NCI-H128 (cell line): ENCODE data around the gene CIT.

ENCODE experiments used
- DNase-seq: peaks from one replicate; lab custom pipeline; 2025; ENCODE audit not compliant: unreplicated experiment; lab: John Stamatoyannopoulos, UW

CIT gene

DNA sequence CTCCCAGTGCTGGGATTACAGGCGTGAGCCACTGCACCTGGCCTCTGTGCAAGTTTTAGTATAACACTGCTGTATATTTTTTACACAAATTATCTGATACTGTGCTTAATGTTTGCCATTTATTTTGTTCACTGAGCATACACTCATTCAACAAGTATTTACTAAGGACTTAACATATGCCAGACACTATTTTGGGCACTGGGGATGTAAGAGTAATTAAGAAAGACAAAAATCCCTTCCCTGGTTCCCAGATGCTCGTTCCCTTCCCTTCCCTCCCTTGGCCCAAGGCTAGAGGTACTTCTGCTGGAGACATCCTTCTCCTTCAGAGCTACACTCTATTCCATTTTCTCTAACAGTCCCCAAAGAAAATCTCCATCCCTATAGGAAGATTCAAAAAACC is 12.5 kb downstream of the CIT start:
- no peak for DNase-seq

DNA sequence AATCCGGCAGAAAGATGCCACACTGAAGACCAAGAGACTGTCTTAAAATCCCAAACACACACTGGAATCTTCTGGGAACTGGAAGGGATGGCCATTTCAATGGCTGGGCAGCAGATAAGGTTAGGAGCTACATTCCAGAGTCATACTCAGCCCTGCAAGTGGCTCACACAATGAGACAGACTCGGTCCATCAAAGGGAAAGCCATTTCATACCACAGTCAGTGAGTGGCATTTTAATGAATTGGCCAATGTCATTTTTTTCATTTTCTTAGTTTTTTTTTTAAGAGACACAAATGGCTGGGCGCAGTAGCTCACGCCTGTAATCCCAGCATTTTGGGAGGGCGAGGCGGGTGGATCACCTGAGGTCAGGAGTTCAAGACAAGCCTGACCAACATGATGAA is 17.9 kb downstream of the CIT start:
- DNase-seq = no peak

DNA sequence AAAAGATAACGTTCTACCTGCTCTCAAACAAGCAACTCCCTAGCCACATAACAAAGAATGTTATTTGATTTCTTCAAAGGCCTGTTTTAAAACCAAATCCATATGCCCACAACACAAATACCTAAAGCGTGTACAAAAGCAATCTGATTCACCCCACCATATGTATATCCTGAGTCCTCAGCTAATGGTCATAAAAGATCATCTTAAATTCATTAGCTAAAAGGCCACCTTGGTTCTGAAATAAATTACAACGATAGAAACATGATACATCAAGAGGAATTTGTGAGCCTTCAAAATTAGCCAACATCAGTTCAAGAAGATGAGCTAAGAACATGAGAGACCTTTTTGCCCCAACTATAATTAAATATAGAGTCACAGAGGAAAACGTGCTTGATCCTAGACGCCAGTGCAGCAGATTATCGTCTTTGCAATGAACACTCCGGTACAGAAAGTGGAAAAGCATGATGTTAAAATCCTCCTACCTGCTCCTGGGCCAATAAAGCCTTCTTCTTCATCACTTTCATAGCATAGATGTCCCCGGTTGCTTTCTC is 20.0 kb downstream of the CIT start:
- no peak for DNase-seq

DNA sequence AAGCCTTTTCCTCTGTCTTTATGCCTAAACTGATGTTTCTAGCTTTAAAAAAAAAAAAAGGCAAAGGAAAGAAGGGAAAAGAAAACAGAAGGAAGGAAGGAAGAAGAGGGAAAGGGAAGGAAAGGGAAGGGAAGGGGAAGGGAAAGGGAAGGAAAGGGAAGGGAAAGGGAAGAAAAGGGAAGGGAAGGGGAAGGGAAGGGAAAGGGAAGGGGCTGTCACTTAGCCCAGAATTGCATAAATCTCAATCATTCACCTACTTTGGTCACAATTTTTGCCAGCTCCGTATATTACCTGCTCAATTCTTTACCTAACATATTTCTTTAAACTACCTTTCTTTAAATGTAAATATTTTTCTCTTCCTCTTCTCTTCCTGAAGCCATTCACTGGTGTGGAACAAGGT is 26.8 kb downstream of the CIT start:
- DNase-seq = no peak

DNA sequence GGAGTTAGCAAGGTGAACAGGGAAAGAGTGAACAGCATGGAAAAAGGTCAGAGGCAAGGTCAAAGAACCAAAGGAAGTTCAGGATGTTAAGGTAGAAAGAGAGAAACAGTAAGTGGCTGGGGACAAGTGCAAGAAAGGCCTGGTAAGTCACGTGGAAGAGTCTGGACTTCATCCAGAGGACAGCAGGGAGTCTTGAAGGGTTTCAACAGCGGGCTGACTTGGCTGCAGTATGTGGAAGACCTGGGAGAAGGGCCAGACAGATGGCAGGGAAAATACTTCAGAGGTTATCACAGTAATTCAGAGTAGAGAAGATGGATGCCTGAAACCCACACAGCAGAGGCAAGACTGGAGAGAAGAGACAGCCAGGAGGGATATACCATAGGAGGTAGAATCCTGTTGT is 34.0 kb downstream of the CIT start:
- DNase-seq = no peak

DNA sequence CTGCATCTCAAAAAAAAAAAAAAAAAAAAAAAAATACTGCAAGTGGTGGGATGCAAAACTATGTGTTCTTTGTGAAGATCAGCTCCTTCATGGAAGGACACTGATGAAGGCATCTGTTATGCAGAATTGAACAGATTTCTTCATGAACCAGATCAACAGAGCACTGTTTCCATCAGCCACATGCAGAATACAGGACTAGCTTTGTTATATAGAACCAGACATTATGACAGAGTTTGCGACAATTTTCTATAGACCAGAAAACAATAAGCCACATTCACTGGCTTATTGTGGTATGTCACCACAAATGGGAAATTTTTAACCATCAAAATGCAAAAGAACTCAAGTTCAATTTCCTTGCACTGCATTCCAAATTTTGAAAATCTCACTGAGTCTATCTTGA is 34.7 kb downstream of the CIT start:
- no peak for DNase-seq

DNA sequence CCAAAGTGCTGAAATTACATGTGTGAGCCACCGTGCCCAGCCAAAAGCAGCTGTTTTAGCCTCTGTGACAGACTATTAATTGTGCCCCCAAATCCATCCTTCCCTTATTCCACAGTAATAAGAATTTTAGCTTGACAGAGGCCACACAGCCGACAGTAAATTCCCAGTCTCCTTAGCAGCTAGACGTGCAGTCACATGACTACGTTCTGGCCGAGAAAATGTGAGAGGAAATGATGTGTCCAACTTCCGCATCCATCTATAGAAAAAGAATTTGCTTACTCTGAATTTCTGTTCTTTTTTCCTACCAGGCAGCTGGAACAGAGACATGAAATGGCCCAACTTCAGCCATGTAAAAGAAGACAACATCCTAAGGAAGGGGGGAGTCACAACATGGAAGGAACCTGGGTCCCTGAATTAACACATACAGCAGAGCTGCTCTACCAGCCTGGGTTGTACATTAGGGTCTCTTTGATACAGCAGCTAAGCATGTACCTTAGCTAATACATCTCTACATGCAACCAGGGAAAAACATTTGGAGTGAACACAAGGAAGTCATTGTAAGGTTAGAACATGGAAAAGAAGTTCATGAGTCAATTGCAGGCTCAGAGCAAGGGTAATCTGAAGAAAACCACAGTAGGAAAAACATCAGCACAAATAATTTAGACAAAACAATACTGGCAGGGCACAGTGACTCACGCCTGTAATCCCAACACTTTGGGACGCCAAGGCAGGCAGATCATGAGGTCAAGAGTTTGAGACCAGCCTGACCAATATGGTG is 35.5 kb downstream of the CIT start:
- DNase-seq = no peak

DNA sequence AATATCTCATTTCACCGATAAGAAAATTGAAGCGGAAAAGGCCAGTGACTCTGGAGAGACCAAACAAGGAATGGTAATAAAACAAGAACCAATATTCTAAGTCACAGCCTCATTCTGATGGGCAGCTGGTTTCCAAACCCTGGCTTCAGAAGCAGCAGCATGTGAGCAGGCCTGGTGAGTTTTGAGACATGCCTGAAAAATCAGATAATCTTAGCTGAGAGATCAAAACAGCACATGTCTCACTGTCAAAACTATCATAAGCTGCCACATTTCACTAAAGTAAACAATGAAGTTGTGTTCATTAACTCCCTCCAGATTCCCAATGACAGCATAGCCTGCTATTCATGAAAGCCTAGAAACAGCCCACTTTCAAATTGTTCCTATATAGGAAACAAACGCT is 36.5 kb downstream of the CIT start:
- DNase-seq = no peak

DNA sequence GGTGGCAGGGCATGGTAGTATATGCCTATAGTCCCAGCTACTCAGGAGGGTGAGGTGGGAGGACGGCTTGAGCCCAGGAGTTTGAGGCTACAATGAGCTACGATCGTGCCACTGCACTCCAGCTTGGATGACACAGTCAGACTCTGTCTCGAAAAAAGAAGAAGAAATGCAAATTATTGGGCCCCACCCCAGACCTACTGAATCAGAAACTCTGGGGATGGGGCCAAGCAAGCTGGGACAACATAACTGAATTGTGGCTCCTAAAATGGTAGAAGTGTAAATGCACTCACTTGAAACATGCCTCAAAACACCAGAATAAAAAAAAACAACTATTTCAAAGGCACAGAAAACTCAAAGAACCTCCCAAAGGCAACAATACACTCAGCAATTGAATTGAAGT is 37.0 kb downstream of the CIT start:
- DNase-seq = no peak

DNA sequence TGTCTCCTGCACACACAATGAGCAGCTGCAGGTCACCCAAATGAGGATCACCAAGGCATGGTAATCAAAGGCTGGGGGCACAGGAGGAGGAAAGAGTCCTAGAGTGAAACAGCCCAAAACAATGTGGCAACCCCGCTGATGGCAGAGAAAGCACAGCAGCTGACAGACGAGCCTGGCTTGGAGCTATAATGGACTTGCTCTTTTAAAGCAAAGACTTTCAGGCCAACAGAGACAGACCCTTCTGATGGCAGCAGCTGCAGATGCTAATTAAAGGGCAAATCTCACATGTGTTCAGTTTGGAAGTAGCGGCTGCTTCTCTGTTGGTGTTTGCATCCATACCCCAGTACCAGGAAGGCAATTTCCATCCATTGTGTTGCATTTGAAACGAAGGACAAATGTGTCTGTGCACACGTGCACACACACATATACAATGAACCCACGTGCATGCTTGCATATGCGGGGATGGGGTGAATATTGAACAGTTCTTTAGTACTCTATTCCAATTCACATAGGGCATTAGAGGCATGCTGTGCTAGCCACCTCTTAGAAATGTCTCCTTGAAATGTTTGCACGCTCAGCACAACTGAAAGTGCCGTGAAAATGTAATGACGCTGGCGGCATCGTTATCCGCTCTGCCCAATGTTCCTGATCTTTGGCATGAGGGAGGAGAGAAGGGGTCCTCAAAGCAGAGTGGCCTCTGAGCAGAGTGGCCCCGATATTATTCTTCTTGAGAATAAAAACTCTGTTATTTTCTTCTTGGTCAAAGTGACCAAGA is 38.1 kb downstream of the CIT start:
- no peak for DNase-seq

DNA sequence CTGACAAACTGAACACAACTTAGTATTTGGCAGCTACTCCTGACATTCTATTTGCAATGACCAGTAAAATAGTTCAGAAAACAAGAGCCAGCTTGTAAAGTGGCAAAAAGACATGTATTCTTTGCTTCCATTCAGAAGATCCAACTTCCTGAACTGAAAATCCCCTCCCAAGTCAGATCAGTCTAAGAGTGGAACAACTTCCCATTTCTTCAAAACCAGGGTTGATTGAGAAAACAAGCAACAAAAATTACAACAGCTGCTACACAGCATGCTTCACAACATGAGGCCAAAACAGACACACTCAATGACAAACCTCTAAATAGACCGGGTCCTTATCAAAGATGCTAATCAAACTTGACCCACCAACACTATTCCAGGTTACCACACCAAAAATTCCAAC is 40.3 kb downstream of the CIT start:
- DNase-seq = no peak

DNA sequence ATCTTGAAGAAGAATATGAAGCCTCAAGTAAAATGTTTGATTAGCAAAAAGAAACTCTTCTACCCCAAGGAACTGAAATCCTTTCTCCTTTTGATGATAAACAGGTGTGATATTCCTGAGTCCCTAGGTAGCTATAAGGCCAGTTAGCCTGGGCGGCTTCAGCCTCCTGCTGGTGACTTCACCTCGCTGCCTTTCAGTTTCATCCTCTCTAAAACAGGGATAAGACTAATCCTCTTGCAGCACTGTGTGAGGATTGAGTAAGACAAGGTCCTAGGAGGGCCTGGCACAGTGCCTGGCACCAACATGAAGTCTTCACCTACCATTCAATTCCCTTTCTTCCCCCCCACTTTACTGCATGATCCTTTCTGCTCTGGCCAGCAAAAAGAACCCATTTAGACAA is 42.1 kb downstream of the CIT start:
- DNase-seq = no peak

DNA sequence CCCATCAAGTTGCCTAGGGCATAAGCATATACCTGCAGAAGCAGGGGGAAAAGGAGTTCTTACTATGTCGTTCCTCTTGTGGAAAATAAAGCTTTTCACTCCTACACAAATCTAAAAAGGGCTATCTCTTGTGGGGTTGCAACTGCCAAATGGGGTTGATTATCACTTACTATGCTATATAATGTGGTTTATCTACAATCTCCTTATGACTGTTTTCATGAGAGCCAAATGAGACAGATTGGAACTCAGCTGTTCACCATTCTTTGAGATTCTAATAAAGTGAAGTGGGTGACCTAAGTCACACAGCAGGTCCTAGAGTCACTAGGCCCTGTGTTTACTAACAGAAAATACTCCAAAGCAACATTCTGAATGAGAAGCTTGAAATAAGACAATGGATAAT is 47.7 kb downstream of the CIT start:
- DNase-seq = no peak

DNA sequence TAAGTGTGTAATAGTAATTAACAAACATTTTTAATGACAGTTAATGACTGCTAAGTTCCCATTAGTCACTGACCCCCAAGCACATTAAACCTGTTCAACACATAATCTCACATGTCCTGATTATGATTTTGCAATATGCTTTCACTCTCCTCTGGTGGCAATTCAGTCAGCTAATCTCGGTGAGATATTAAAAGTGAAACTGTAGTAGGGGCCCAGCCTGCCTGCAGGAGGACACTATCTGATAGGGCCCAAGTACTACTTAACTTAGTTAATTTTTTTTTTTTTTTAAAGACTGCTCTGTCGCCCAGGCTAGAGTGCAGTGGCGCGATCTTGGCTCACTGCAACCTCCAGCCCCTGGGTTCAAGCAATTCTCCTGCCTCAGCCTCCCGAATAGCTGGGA is 48.8 kb downstream of the CIT start:
- no peak for DNase-seq

DNA sequence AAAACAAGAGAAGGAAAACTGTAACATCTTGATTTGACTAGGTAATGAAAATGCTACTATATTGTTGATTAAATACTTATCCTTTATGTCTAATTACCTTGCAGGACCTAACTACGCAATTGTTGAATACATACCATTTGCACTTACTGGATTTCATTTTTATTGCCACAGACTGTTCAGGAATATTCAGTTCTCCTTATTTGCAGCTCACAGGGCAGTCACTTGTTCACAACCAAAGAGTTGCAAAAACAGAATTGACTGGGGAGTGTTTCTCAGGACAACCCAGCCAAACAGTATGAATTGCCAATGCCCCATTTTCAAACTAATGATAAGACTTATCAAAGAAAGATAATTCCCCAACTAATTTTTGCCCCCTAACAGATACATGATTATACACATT is 49.4 kb downstream of the CIT start:
- no peak for DNase-seq

DNA sequence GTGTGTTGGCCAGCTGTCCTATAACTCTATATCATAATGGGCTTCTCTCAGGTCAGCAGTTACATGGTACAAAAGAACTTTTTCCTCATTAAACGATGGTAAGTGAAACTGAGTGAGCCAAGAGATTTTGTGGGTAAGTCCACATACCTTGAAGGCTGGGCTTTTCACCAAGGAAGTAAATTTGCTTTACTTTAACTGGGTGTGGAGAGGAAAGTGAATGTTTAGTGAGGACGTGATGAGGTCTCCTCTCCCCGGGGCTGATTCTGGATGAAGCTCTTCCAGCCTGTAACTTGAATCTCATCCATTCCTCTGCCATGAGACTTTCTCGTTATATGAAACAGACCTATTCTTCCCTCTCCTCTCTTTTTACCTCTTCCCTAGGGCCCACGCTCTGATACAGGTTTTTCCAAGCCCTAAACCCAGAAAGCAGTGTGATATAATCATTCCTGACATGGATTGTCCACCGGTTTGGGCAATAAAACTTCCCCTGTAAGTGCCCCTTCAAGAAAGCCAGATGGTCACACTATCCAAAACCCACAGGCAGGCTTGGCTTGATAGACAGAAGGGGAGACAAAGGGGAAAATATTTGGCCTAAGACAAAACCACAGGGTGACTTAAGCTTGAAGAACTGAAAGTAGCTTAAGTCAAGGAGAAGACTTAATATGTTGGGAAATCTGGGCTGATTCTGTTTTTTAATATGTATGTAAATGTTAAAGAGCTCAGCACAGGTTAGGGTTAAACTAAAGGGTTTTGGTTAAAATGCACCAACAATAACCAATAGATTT is 50.3 kb downstream of the CIT start:
- no peak for DNase-seq

DNA sequence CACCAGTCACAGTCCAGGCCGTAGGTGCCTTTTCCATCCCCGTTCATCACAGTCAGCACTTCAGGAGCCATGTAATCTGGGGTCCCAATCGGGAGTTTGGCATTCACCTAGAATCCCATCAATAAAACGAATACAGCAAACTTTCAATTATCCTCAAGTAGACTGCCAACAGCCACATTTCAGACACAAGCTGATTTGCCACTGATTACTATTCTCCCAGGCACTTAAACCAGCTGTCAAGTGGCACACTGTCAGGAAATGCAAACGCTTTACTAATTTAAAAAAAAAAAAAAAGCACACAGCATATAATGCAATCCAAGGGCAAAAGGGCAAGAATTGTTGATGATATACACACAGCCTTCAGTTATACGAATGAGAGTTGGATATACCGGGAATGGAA is 51.9 kb downstream of the CIT start:
- no peak for DNase-seq

DNA sequence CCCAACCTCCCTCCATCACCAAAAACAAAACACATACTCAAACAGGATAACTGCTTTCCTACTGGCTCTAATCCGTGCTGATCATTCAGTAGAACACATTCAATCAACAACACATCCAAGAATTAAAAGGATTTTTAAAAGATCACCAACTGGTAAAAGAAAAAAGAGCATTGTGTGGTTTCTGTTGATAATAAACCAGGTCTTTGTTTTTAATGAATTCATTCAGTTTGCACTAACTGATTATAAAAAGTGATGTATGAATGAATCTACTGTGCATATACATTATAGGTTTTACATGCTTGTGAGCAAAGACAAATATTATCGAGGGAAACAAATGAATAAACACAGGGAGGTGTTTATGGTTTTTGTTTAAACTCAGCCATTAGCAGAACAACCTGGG is 55.1 kb downstream of the CIT start:
- no peak for DNase-seq

DNA sequence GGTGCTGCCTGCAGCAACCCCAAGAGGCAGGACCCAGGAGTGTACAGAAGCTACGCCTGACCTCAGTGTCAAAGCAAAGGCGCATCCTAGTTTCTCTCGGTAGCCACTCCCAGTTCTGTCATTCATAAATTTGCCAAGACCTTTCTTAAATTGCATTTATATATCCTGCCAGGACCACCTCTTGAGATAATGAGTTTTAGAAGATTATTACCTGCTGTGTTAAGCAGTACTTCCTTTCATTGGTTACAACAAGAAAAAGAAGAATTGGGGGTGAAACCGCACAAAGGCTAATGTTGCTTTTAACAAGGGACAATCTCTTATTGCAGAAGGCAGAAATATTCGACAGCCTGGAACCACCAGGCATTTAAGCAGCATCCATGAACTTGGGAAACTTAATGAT is 57.8 kb downstream of the CIT start:
- no peak for DNase-seq

DNA sequence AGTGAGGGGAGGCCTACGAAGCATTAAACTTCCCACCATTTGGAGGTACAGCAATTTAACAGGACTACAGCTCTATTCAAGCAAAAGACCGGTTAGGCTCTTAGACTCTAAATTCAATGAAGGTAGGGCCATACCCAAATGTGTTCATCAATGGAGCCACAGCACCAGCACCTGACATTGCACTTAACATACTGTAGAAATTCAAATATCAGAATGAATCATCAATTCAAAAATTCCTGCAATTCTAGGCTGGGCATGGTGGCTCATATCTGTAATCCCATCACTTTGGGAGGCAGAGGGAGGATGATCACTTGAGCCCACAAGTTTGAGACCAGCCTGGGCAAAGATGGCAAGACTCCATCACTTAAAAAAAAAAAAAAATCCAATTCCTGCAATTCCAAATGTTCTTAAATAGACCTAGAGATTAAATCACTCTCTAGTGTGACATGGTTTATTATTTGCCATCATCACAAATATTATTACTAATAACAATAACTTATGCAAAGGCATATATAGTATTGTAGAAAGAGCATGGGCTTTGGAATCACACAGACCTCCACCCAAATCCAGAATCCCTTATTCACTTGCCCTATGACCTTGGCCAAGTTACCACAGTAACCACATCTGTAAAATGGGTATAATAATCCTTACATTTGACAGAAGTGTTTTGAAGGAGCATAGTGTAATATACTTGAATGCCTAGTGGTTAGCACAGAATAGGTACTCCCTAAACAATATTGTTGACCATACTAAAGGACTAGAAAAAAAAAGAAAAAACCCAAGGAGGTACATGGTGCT is 59.4 kb downstream of the CIT start:
- DNase-seq = no peak

DNA sequence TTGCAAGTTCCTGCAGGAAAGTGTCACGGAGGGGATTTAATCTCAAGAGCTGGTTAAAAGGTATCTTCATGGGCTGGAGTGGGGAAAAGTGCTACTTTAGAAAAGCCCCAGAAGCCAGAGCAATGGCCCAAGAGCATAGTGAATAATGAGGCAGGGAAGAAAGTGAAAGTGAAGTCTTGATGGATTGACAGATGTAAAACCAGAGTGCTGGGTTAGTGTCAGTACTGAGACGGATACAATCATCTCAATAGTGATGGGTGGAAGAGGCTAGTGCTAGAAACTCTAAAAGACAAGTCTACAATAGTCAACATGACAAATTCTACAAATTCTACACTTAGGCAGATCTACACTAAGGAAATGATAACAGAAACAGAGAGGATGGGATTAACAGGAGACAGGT is 68.1 kb downstream of the CIT start:
- DNase-seq = no peak
